HG03280 (cell line): ENCODE measurements around the gene POFUT2.

Experiments used
- ATAC-seq: cut with Tn5 transposase; IDR thresholded peaks from one replicate; pipeline ENCODE4 v1.9.1; 2021; ENCODE audit warnings: mild to moderate bottlenecking, moderate library complexity; ENCODE audit not compliant: unreplicated experiment

POFUT2 gene

GRCh38 chr21:45284456-45284741 lies 3.3 kb downstream of the POFUT2 start:
- ATAC-seq: no peak

- ATAC-seq: no peak
Observed at GRCh38 chr21:45283611-45284455, 3.9 kb downstream of the POFUT2 start.

GRCh38 chr21:45283035-45283610 lies 4.6 kb downstream of the POFUT2 start:
- no peak for ATAC-seq

GRCh38 chr21:45282283-45283034 lies 5.2 kb downstream of the POFUT2 start:
- no peak for ATAC-seq

- no peak for ATAC-seq
Observed at GRCh38 chr21:45281411-45282282, 6.0 kb downstream of the POFUT2 start.

- no peak for ATAC-seq
Observed at GRCh38 chr21:45280969-45281368, 6.7 kb downstream of the POFUT2 start.

- ATAC-seq: no peak
Observed at GRCh38 chr21:45280178-45280821, 7.4 kb downstream of the POFUT2 start.

GRCh38 chr21:45279446-45280177 lies 8.1 kb downstream of the POFUT2 start:
- ATAC-seq: no peak

- ATAC-seq: no peak
Observed at GRCh38 chr21:45278156-45278911, 9.4 kb downstream of the POFUT2 start.

- no peak for ATAC-seq
Observed at GRCh38 chr21:45277101-45278045, 10.3 kb downstream of the POFUT2 start.

- no peak for ATAC-seq
Observed at GRCh38 chr21:45276596-45276995, 11.1 kb downstream of the POFUT2 start.

- no peak for ATAC-seq
Observed at GRCh38 chr21:45270306-45270821, 17.3 kb downstream of the POFUT2 start.

- ATAC-seq: no peak
Observed at GRCh38 chr21:45269861-45270260, 17.8 kb downstream of the POFUT2 start.

GRCh38 chr21:45267390-45267760 lies 20.3 kb downstream of the POFUT2 start:
- no peak for ATAC-seq

GRCh38 chr21:45266518-45267389 lies 20.9 kb downstream of the POFUT2 start:
- ATAC-seq: no peak

GRCh38 chr21:45265721-45266517 lies 21.8 kb downstream of the POFUT2 start:
- no peak for ATAC-seq
